Retinal pigment epithelial cell (primary cell): ENCODE results near the gene VIPR2.

Source experiments
- DNase-seq: peaks from one replicate; pipeline ENCODE4 v3.0.0-alpha.2; 2010; ENCODE audit warnings: low read depth
- H3K4me3 ChIP-seq: 2 replicates; pipeline ENCODE4 v1.5.1; 2011; ENCODE audit warnings: mild to moderate bottlenecking, low read length, control low read depth, moderate library complexity
- TF ChIP-seq, protein P1 (sequence below): conservative IDR thresholded peaks from 2 replicates; pipeline ENCODE4 v1.5.1; 2011; ENCODE audit warnings: low read depth, low read length, control low read depth, inconsistent platforms

Gene VIPR2

DNA sequence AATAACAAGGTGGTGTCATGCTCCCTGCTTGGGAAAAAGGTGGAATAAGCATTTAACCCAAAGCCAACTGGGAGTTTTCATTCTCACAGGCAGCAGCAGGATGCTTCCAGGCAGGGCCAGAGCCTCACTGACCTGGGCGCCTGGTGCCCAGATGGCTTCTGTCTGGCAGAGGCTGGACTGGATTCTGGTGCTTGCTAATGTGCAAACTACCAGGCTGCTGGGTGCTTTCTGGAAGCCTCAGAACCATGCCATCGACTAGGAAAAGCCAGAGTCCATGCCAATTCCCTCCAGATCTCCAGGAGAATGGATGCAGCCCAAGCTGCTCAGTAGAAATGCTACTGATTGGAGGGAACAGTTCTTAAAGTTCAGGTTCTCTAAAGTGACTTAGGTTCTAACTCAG, 36.2 kb downstream of the VIPR2 start:
- H3K4me3 ChIP-seq = no peak overlapping the region
- TF ChIP-seq, protein P1, sequence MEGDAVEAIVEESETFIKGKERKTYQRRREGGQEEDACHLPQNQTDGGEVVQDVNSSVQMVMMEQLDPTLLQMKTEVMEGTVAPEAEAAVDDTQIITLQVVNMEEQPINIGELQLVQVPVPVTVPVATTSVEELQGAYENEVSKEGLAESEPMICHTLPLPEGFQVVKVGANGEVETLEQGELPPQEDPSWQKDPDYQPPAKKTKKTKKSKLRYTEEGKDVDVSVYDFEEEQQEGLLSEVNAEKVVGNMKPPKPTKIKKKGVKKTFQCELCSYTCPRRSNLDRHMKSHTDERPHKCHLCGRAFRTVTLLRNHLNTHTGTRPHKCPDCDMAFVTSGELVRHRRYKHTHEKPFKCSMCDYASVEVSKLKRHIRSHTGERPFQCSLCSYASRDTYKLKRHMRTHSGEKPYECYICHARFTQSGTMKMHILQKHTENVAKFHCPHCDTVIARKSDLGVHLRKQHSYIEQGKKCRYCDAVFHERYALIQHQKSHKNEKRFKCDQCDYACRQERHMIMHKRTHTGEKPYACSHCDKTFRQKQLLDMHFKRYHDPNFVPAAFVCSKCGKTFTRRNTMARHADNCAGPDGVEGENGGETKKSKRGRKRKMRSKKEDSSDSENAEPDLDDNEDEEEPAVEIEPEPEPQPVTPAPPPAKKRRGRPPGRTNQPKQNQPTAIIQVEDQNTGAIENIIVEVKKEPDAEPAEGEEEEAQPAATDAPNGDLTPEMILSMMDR = no peak
- no peak for DNase-seq

DNA sequence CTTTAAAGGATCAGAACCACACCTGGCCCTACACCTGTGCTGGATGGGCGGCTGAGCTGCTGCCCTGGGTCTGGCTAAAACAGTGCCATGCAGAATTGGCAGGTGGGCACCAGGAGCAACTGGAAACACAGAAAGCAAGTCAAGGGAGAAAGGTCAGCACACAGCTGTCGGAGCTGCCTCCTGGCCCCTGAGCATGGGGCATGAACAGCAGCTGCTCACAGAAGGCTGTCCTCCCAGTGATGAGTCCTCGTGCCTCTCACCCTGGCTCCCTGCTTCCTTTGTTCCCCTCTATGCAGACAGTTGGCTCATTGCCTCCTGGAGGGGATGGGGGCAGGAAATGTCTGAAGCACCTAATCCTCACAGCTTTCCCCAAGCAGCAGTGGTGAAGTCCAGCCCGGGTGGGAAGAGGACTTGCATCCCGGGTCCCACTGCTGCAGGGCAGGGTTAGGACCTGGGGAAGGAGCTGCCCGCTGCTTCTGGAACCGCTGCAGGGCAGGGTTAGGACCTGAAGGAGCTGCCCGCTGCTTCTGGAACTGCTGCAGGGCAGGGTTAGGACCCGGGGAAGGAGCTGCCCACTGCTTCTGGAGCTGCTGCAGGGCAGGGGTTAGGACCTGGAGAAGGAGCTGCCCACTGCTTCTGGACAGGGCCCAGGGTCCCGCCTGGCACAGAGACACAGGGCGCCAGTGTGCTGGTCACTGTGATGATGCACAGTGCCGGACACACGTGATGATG, 37.3 kb downstream of the VIPR2 start:
- TF ChIP-seq, protein P1 = no peak
- no peak overlapping the region for H3K4me3 ChIP-seq
- no peak for DNase-seq

DNA sequence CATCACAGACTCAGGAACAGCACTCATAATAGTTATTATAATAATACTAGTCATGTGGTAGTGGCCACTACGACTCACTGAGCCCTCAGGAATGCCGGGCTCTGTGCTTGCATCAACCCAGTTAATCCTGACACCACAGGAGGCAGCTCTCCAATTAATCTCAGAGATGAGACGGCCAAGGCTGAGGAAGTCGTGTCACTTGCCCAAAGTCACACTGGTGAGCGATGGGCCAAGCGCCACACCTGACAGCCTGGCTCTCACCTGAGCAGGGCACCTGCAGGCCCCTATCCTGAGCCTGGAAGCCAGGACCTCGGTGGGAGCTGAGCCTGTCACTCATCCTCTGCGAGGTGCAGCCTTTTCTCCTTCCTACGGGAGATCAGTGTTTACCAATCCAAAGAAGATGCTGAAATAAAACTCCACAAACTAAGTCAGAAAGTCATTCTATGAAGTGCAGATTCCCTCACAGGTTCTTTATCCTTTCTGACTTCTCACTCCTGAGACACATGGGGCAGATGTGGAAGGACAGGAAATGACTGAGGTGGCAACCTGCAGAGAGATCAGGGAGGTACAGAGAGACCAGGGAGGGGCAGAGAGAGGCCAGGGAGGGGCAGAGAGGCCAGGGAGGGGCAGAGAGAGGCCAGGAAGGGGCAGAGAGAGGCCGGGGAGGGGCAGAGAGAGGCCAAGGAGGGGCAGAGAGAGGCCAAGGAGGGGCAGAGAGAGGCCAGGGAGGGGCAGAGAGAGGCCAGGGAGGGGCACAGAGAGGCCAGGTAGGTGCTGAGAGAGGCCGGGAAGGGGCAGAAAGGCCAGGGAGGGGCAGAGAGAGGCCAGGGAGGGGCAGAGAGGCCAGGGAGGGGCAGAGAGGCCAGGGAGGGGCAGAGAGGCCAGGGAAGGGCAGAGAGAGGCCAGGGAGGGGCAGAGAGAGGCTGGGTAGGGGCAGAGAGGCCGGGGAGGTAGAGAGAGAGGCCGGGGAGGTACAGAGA, 38.5 kb downstream of the VIPR2 start:
- DNase-seq = no peak
- TF ChIP-seq, protein P1 = no peak
- no peak overlapping the region for H3K4me3 ChIP-seq

DNA sequence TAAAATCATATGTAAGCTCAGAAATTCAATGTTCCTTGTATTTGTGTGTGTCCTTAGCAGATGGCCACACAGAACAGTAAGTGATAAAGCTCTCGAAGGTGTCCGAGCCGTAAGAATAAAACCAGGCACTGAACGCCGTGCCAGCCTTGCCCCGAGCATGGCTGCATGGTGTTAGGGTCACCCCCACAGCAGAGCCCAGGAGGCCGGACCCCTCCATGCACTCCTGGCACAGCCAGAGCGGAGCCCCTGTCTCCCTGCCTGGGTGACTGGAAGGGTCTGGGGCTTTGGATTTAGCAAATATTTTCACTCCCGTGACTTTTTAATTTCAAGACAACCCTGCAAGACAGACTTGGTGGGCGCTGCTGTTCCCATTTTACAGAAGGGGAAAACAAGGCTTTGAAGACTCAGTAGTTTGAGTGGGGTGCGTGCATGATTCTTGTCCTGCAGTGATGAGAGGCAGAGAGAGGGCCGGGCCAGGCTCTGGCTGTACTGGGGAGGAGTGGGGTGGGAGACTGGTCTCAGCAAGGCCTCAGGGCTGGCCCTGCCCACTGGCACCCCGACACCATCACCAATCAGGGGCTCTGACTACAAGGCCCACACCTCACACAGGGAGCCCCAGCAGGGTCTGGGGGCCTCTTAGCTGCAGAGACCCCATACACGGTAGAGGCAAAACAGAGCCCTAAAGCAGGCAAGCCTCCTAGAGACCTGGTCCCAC, 39.4 kb downstream of the VIPR2 start:
- TF ChIP-seq, protein P1 = no peak
- H3K4me3 ChIP-seq = no peak overlapping the region
- no peak for DNase-seq

DNA sequence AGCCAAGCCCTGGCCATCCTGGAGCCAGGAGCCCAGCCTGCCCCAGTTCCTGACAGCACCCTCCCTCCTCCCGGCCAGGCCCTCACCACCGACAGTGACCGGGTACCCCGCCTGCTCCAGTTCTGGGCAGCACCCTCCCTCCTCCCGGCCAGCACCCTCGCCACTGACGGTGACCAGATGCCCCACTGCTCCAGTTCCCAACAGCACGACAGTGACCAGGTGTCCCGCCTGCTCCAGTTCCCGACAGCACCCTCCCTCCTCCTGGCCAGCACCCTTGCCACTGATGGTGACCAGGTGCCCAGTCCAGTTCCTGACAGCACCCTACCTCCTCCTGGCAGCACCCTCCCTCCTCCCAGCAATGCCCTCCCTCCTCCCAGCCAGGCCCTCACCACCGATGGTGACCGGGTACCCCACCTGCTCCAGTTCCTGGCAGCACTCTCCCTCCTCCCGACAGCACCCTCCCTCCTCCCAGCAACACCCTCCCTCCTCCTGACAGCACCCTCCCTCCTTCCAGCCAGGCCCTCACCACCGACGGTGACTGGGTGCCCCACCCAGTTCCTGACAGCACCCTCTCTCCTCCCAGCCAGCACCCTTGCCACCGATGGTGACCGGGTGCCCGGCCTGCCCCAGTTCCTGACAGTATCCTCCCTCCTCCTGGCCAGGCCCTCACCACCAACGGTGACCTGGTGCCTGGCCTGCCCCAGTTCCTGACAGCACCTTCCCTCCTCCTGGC, 40.3 kb downstream of the VIPR2 start:
- TF ChIP-seq, protein P1 = no peak
- no peak for DNase-seq
- H3K4me3 ChIP-seq = no peak overlapping the region

DNA sequence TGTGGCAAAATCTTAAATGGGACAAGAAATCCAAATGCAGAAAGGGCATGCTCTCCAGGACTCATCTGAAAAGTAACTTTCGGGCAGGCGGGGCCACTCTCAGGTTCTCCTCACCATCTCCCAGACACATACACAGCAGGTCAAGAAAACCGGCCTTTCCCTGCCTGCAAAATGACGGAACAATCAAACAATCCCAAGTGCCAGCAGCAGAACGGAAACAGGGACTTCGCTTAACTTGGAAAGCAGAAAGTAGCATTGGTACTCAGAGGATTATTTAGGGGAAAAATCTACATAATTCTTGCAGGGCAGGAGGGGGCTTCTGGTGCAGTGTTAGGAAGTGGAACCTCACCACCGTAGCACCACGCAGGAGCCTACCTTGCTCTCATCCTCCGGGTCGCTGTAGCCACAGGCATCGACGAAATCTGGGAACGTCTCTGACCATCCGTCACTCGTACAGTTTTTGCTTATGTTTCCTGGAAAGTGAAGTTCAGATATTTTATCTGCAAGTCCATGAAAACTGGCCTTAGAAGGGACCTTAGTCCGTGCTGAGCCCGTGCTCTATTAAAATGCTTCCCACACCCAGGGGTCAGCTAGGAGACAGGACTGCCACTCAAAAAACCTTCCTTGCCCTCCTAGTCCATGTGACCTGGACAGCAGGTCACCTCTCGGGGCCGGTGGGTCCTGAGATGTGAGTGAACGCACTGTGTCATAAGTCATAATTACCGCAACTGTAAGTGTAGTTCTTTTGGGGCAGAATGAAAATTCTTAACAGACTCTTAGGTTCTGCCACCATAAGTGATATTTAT, 41.1 kb downstream of the VIPR2 start:
- DNase-seq = no peak
- H3K4me3 ChIP-seq = no peak overlapping the region
- TF ChIP-seq, protein P1 = no peak
